ENCODE measurements around the gene PDZD4.

PDZD4 gene

DNA sequence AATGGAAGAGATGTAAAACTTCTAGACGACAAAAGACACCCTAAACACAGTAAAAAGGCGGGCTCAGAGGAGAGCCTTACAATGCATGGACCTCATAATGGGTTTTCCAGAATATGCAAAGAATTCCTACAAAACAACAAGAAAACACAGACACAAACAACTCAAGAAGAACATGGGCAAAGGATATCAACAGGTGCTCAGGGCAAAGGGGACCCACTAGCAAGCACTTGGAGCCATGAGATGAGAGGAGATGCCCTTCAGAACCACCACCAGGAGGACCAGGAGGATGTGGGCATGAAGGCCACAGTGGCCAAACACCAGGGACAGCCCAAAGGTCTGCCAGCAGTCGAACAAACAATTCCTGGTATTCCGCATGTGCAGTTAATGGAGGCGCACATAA, 17.2 kb downstream of the PDZD4 start:
- Histone ChIP-seq H3K9me3 (ENCODE audit: control insufficient read depth, insufficient read depth, low read length) (peaks cover 4% of the 10 kb centered on the region), H3K9ac (ENCODE audit: low read depth, low read length) (no peak overlapping the region), H3K4me1 (ENCODE audit: control insufficient read depth, insufficient read depth, low read length) (no peaks in the 10 kb centered on the region), H3K27me3 (ENCODE audit: control insufficient read depth, insufficient read depth, low read length) (no peaks in the 10 kb centered on the region), H3K4me3 (ENCODE audit: low read depth, low read length) (no peak overlapping the region), H3K36me3 (ENCODE audit: control insufficient read depth, insufficient read depth, low read length) (peaks cover 3% of the 10 kb centered on the region)

DNA sequence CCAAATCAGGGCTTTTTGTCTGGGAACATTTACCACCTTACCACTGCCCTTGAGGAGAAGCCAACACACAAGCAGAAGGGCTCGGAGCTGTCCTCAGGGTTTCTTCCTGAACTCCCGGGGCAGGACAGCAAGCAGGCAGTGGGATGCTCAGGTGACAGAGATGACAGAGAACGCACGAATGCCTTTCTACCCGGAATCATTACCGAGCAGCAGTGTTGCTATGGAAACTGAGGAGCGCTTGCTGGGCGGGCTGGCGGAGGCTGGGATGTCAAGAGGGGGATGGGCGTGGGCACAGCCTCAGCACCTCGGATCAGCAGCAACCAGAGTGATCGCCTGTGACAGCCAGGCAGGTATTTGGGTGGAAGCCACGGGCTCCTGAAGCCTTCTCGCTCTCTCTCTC, 18.1 kb downstream of the PDZD4 start:
- Histone ChIP-seq H3K27me3 (ENCODE audit: control insufficient read depth, insufficient read depth, low read length) (no peaks in the 10 kb centered on the region), H3K4me1 (ENCODE audit: control insufficient read depth, insufficient read depth, low read length) (no peaks in the 10 kb centered on the region), H3K9me3 (ENCODE audit: control insufficient read depth, insufficient read depth, low read length) (peaks cover 2% of the 10 kb centered on the region), H3K9ac (ENCODE audit: low read depth, low read length) (no peak overlapping the region), H3K36me3 (ENCODE audit: control insufficient read depth, insufficient read depth, low read length) (peaks cover 5% of the 10 kb centered on the region), H3K4me3 (ENCODE audit: low read depth, low read length) (no peak overlapping the region)

DNA sequence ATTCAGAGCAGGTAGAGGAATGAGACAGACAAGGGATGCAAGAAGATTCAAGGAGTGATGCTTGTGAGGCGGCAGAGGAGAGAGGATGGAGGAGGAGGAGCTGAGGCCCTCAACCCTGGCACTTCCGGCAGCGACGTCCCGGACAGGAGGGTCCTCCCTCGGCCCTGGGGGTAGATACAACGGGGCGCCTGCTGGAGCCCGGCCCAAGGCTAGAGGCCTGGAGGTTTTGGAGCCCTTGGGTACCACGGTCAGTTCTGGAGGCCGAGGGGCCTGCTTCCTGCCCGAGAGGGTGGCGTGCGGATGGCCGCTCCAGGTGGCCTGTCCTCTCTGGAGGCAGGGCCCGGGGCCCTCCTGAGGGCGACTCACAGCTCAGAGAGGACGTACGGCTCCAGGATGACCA, 22.4 kb downstream of the PDZD4 start:
- H3K27me3 ChIP-seq (ENCODE audit: control insufficient read depth, insufficient read depth, low read length) = no peaks in the 10 kb centered on the region
- H3K4me1 ChIP-seq (ENCODE audit: control insufficient read depth, insufficient read depth, low read length) = no peaks in the 10 kb centered on the region
- no peak overlapping the region for H3K9ac ChIP-seq (ENCODE audit: low read depth, low read length)
- H3K9me3 ChIP-seq (ENCODE audit: control insufficient read depth, insufficient read depth, low read length) = no peaks in the 10 kb centered on the region
- H3K4me3 ChIP-seq (ENCODE audit: low read depth, low read length) = no peak overlapping the region
- H3K36me3 ChIP-seq (ENCODE audit: control insufficient read depth, insufficient read depth, low read length) = peaks cover 18% of the 10 kb centered on the region

DNA sequence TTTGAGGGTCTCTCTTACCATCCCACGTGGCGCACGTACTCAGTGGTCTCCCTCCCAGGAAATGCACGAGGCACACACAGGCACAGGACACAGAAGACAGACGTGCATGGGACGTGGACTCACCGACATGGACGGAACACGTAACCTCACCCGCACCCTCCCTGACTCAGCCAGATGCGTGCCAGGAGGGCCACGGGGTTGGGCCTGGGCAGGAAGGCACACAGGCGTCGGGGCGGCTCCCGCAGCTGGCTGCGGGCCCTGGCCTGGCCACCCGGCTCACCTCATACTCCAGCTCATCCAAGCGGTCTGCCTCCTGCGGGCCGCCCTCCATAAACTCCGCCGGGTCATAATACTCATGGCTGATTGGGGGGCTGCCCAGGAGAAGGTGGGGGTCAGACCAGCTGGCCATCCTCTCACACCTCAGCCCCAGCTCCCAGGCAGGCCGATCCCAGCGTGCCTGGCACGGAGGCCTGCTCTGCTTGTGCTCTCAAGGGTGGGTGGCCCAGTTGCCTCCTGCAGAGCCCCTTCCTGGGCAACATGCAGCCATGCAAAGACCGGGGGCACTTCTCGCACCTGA, 23.3 kb downstream of the PDZD4 start:
- Histone ChIP-seq H3K27me3 (ENCODE audit: control insufficient read depth, insufficient read depth, low read length) (no peaks in the 10 kb centered on the region), H3K9ac (ENCODE audit: low read depth, low read length) (no peak overlapping the region), H3K36me3 (ENCODE audit: control insufficient read depth, insufficient read depth, low read length) (peaks cover 18% of the 10 kb centered on the region), H3K4me1 (ENCODE audit: control insufficient read depth, insufficient read depth, low read length) (no peaks in the 10 kb centered on the region), H3K9me3 (ENCODE audit: control insufficient read depth, insufficient read depth, low read length) (no peaks in the 10 kb centered on the region), H3K4me3 (ENCODE audit: low read depth, low read length) (no peak overlapping the region)

DNA sequence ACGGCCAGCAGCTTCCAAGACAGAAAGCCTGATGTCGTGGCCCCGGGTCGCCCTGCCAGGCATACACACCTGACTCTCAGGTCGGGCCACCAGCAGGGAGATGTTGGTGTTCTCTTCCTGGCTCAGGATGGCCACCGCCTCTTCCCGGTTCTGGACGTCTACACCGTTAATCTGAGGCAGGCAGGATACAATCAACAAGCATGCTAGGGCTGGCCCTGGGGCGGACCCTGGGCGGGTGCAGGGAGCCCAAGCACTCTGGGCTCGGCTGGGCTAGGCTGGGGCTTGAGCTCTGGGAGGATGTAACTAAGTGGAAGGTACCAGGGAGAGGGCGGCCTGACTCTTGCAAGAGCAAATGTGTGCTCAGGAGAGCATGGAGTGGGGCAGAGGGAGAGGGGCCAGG, 24.9 kb downstream of the PDZD4 start:
- peaks cover 18% of the 10 kb centered on the region for H3K36me3 ChIP-seq (ENCODE audit: control insufficient read depth, insufficient read depth, low read length)
- no peaks in the 10 kb centered on the region for H3K4me1 ChIP-seq (ENCODE audit: control insufficient read depth, insufficient read depth, low read length)
- H3K9ac ChIP-seq (ENCODE audit: low read depth, low read length) = no peak overlapping the region
- no peaks in the 10 kb centered on the region for H3K9me3 ChIP-seq (ENCODE audit: control insufficient read depth, insufficient read depth, low read length)
- no peak overlapping the region for H3K4me3 ChIP-seq (ENCODE audit: low read depth, low read length)
- H3K27me3 ChIP-seq (ENCODE audit: control insufficient read depth, insufficient read depth, low read length) = no peaks in the 10 kb centered on the region

DNA sequence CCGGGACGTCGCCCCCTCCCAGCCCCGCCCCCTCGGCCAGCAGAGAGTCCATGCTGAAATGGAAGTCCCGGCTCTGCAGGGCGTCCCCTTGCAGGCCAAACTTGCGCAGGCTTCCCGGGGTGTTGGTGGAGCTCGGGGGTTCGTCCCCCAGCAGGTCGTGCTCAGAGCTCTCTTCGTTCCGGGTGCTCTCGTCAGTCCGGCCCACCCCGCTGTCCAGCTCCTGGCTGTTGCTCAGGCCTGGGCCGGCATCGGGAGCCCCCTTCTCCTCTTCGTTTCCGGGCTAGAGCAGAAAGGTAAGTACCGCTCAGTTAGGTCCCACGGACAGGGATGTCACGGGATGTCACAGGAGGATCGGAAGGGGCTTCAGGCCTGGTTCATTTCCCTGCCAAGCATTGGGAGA, 25.7 kb downstream of the PDZD4 start:
- Histone ChIP-seq H3K4me1 (ENCODE audit: control insufficient read depth, insufficient read depth, low read length) (no peaks in the 10 kb centered on the region), H3K27me3 (ENCODE audit: control insufficient read depth, insufficient read depth, low read length) (no peaks in the 10 kb centered on the region), H3K4me3 (ENCODE audit: low read depth, low read length) (no peak overlapping the region), H3K9ac (ENCODE audit: low read depth, low read length) (no peak overlapping the region), H3K36me3 (ENCODE audit: control insufficient read depth, insufficient read depth, low read length) (peaks cover 18% of the 10 kb centered on the region), H3K9me3 (ENCODE audit: control insufficient read depth, insufficient read depth, low read length) (no peaks in the 10 kb centered on the region)

DNA sequence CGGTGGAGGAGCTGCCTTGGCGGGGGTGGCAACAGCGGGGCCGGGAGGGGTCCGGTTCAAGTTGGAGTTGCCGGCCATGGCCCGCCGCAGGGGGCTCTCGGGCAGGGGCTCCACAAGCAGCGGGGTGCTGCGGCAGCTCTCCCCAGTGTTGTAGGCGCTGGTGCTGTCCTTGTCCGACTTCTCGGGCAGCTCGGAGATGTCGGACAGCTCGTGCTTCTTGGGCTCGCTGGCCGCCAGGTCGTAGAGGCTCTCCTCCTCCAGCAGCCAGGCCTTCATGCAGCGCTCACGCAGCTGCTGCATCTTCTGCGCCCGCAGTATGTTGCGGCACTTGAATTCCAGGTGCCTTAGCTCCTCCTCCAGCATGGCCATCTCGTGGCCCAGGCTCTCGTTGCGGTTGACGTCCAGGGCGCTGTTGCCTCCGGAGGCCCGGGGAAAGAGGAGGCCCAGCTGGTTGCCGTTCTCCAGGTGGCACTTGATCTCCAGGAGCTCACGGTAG, 26.2 kb downstream of the PDZD4 start:
- Histone ChIP-seq H3K27me3 (ENCODE audit: control insufficient read depth, insufficient read depth, low read length) (no peaks in the 10 kb centered on the region), H3K4me3 (ENCODE audit: low read depth, low read length) (no peak overlapping the region), H3K36me3 (ENCODE audit: control insufficient read depth, insufficient read depth, low read length) (peaks cover 18% of the 10 kb centered on the region), H3K4me1 (ENCODE audit: control insufficient read depth, insufficient read depth, low read length) (no peaks in the 10 kb centered on the region), H3K9me3 (ENCODE audit: control insufficient read depth, insufficient read depth, low read length) (no peaks in the 10 kb centered on the region), H3K9ac (ENCODE audit: low read depth, low read length) (no peak overlapping the region)

DNA sequence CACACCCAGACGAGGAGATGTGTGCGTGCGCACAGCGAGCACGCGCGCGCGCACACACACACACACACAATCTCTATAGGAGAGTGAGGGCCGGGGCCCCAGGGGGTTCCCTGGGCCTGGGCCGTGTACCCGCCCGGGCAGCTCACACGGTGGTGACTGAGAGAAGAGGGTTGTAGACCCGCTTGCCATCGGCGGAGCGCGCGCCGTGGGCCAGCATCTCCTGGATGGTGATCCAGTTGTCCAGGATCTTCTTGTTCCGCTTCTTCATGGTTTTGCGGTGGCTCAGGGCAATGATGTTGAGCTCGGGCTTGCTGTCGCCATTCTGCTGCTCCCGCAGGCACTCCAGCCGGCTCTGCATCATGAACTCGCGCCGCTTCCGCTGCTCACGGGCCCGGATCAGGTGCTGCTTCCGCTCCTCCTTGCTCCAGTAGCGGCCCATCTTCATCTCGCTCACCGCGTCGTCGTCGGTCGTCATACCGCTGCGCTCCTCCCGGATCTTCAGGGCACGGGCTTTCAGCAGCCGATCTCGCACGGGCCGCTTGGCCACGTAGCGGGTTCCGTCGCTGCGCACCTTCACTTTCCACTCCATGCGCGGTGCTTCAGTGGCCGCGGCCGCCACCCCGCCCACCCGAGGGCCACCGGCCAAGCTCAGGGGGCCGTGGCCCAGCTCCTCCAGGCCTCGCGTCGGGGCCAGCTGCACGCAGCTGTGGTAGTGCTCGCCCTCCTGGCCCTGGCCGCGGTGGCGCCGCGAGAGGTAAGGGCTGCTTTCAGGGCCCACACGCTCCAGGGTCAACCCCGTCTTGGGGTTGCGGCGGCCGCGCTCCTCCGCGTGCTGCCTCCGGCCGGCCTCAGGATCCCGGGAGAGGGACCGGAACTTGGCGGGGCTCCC, 26.9 kb downstream of the PDZD4 start:
- H3K4me3 ChIP-seq (ENCODE audit: low read depth, low read length) = no peak overlapping the region
- no peaks in the 10 kb centered on the region for H3K4me1 ChIP-seq (ENCODE audit: control insufficient read depth, insufficient read depth, low read length)
- H3K27me3 ChIP-seq (ENCODE audit: control insufficient read depth, insufficient read depth, low read length) = no peaks in the 10 kb centered on the region
- H3K9ac ChIP-seq (ENCODE audit: low read depth, low read length) = no peak overlapping the region
- peaks cover 22% of the 10 kb centered on the region for H3K36me3 ChIP-seq (ENCODE audit: control insufficient read depth, insufficient read depth, low read length)
- no peaks in the 10 kb centered on the region for H3K9me3 ChIP-seq (ENCODE audit: control insufficient read depth, insufficient read depth, low read length)

DNA sequence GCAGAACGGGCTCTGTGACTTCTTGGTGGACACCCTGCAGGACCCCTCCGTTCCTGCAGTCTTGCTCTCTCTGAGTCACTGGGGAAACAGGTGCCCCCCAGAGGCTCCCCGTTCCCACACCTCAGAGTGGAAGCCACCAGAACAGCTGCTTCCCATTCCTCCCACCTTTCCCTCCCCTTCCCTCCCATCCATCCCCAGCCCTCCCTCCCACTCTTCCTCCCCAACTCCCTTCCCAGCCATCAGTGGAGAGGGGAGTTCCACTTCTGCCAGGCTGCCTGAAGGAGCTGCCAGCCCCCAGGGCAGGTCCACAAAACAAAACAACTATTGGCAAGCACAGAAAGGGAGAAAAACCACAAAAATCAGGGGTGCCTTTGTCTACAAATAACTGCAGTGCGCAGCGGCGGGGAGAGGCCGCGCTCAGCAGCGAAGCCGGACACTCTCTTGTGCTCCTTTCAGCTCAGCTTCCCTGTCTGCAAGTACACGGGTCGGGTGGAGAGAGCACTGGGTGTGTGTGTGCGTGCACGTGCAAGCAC, 27.8 kb downstream of the PDZD4 start:
- Histone ChIP-seq H3K9ac (ENCODE audit: low read depth, low read length) (no peak overlapping the region), H3K9me3 (ENCODE audit: control insufficient read depth, insufficient read depth, low read length) (no peaks in the 10 kb centered on the region), H3K4me3 (ENCODE audit: low read depth, low read length) (no peak overlapping the region), H3K36me3 (ENCODE audit: control insufficient read depth, insufficient read depth, low read length) (peaks cover 27% of the 10 kb centered on the region), H3K27me3 (ENCODE audit: control insufficient read depth, insufficient read depth, low read length) (no peaks in the 10 kb centered on the region), H3K4me1 (ENCODE audit: control insufficient read depth, insufficient read depth, low read length) (no peaks in the 10 kb centered on the region)

DNA sequence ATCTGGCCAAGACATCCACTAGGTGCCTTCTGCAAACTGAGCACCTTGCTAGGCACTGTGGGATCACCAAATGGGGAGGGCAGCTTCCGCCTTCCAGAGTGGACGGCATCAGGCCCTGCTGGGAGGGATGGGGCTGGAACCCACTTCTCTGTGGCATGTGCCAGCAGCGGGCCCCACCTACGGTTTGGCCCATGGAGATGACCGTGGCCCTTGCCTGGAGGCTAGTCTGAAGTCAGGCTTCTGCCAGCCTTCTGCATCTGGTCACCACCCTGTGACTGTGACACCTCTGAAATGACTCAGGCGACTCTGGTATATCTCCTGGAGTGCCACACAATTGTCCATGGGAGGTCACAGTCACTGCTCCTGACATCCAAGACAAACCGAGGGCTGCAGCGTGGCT, 28.7 kb downstream of the PDZD4 start:
- Histone ChIP-seq H3K27me3 (ENCODE audit: control insufficient read depth, insufficient read depth, low read length) (no peaks in the 10 kb centered on the region), H3K4me3 (ENCODE audit: low read depth, low read length) (no peak overlapping the region), H3K9ac (ENCODE audit: low read depth, low read length) (no peak overlapping the region), H3K4me1 (ENCODE audit: control insufficient read depth, insufficient read depth, low read length) (no peaks in the 10 kb centered on the region), H3K9me3 (ENCODE audit: control insufficient read depth, insufficient read depth, low read length) (no peaks in the 10 kb centered on the region), H3K36me3 (ENCODE audit: control insufficient read depth, insufficient read depth, low read length) (peaks cover 35% of the 10 kb centered on the region)

DNA sequence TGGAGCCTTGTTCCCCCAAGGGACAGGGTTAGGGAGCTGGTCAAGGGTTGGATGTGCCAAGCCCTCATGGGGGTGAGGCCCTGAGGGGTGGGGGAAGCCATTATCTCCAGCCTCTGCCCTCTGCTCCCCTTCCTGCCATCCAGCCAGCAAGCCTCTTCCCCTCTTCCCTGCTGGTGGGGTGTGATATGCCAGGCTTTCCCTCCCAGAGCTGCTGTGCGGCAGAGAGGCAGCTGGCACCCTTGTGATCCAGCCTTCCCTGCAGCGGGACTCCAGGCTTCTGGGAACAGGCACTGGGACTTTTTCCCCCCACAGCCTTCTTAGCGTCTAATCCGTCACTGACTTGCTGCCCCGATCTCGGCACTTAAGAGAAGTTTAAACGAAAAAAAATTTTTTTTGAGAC, 29.6 kb downstream of the PDZD4 start:
- H3K4me1 ChIP-seq (ENCODE audit: control insufficient read depth, insufficient read depth, low read length) = no peaks in the 10 kb centered on the region
- H3K36me3 ChIP-seq (ENCODE audit: control insufficient read depth, insufficient read depth, low read length) = peaks cover 38% of the 10 kb centered on the region
- H3K9me3 ChIP-seq (ENCODE audit: control insufficient read depth, insufficient read depth, low read length) = no peaks in the 10 kb centered on the region

More for the DNA sequence above, 29.6 kb downstream of the PDZD4 start:
- H3K9ac ChIP-seq (ENCODE audit: low read depth, low read length) = no peak overlapping the region
- H3K27me3 ChIP-seq (ENCODE audit: control insufficient read depth, insufficient read depth, low read length) = no peaks in the 10 kb centered on the region
- no peak overlapping the region for H3K4me3 ChIP-seq (ENCODE audit: low read depth, low read length)
